ENCODE results near the gene FANK1.
A peak's percentile ranks its signal among the peaks of the same experiment; 100 is the strongest.

Gene FANK1

GRCh38 chr10:126006264-126006663 is 109.9 kb downstream of the FANK1 start:
- FAIRE-seq (no peak), DNase-seq (ENCODE audit: insufficient read length, low spot score) (no peak)
- TF ChIP-seq CTCF (IDR thresholded peaks at IDR 0.05; ENCODE audit: insufficient read depth, missing control alignments): no peak

- TF ChIP-seq CTCF (IDR thresholded peaks at IDR 0.05; ENCODE audit: insufficient read depth, missing control alignments): no peak
- FAIRE-seq: no peak
- no peak for DNase-seq (ENCODE audit: insufficient read length, low spot score)
Observed at GRCh38 chr10:126006906-126007305, 110.5 kb downstream of the FANK1 start.

GRCh38 chr10:126009650-126010049 is 113.3 kb downstream of the FANK1 start:
- DNase-seq (ENCODE audit: insufficient read length, low spot score) (no peak), FAIRE-seq (no peak)
- TF ChIP-seq CTCF (IDR thresholded peaks at IDR 0.05; ENCODE audit: insufficient read depth, missing control alignments): no peak

- no peak for FAIRE-seq
- no peak for TF ChIP-seq CTCF (IDR thresholded peaks at IDR 0.05; ENCODE audit: insufficient read depth, missing control alignments)
Observed at GRCh38 chr10:126011995-126012394, 115.6 kb downstream of the FANK1 start.

GRCh38 chr10:126012485-126012884 is 116.1 kb downstream of the FANK1 start:
- FAIRE-seq (no peak), DNase-seq (ENCODE audit: insufficient read length, low spot score) (no peak)
- no peak for TF ChIP-seq CTCF (IDR thresholded peaks at IDR 0.05; ENCODE audit: insufficient read depth, missing control alignments)

More at GRCh38 chr10:126011995-126012394, 115.6 kb downstream of the FANK1 start:
- DNase-seq (ENCODE audit: insufficient read length, low spot score): no peak

GRCh38 chr10:126013489-126014281 is 117.3 kb downstream of the FANK1 start:
- peak; percentile 3 for TF ChIP-seq CTCF (IDR thresholded peaks at IDR 0.05; ENCODE audit: insufficient read depth, missing control alignments)
- FAIRE-seq (no peak), DNase-seq (ENCODE audit: insufficient read length, low spot score) (no peak)

GRCh38 chr10:126014309-126014708 is 117.9 kb downstream of the FANK1 start:
- FAIRE-seq (no peak), DNase-seq (ENCODE audit: insufficient read length, low spot score) (no peak)
- no peak for TF ChIP-seq CTCF (IDR thresholded peaks at IDR 0.05; ENCODE audit: insufficient read depth, missing control alignments)
